GM18861 (cell line): Measurements from ENCODE around the gene PIGQ.

Source experiments
- ATAC-seq: cut with Tn5 transposase; IDR thresholded peaks from one replicate; pipeline ENCODE4 v1.9.1; 2021; ENCODE audit not compliant: unreplicated experiment

PIGQ gene

DNA sequence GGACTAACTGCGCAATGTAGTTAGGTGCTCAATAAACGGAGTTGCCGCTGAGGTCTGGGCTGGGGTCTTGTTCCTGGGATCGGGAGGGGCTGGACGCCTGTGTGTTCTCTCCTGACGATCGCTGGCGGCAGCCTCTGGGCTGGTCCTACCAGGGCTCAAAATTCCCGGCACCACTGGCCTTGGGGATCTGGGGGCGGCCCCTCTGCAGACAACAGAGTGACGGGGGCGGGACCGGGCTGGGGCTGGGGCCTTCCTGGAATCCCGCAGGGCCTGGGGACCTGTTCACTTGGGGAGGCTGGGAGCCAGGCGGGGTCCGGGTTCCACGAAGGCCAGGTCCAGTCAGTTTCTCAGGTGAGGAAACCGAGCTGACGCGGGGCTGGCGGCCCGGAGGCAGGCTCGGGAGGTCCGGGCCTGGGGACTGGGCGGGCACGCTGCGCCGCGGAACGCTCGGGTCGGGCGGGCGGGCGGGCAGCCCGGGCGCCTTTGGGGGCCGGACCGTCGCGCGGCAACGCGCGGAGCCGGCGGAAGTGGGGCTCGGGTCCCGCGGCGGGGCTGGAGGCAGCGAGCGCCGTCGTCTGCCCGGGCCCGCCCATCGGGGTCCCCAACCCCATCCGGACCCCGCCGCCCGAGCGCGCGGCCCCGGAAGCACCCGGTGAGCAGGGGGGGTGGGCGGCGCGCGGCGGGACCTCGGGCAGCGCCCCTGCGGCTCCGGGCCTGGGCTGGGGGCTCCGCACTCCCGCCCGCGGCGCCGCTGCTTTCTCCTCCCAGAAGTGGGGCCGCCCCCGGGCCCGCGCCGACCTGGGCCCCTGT is at the start of gene PIGQ:
PIGQ (plus strand) TSS at position 524 of the 810 bp plus-strand sequence. CDS start 4,107 bp downstream, outside the sequence.
- peak; percentile 58 for ATAC-seq

DNA sequence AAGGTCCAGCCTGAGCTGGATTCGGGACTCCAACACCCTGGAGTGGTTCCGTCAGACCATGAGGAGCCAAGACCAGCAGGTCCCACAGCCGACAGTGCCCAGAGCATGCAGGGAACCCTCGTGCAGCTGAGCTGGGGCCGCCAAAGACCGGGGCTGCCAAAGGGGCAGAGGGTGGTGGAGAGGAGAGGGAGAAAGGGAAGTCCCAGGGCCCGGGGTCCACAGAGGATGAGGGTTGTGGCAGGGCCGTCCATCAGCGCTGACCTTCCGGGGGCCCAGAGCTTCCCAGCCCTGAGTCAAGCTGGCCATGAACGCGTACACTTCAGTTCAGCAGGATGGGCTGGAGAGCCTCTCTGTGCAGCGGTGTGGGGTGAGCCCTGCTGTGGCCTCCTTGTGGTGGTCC is 48.9 kb upstream of the PIGQ start:
- ATAC-seq, result no peak

DNA sequence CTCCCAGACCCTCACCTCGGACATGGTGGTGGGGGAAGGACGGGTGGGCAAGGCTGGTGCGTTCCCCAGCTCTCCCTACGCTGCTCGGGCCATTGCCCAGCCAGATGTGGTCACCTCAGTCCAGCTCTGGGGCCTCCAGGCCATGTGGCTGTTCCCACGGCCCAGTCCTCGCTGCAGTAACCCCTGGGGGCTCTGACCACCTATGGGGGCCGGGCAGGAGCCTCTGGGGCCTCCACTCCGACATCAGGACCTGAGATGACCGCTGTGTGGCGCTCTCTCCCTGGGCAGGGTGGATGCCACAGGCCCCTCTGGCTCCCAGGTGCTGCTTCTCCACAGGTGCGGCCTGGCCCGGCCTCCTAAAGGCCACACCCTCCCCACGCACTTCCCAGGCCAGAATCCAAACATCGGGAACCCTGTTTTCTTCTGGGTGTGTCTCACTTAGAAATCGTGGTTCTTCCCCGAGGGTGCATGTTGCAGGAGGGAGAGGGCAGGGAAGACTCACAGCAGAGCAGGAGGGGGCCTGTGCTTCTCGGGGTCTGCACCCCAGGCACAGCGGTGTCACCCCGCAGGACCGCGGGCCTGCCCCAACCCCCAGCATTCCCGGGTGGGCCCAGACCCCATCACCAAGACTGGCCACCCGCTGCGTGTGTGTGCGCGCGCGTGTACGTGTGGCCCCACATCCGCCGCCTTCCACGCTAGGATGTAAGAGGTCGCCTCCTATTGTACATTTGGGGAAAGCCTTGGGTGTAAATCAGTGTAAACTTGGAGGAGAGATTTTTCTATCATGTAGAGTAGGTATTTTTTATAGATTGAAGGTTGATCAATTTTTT is 48.2 kb upstream of the PIGQ start:
- ATAC-seq, result no peak

DNA sequence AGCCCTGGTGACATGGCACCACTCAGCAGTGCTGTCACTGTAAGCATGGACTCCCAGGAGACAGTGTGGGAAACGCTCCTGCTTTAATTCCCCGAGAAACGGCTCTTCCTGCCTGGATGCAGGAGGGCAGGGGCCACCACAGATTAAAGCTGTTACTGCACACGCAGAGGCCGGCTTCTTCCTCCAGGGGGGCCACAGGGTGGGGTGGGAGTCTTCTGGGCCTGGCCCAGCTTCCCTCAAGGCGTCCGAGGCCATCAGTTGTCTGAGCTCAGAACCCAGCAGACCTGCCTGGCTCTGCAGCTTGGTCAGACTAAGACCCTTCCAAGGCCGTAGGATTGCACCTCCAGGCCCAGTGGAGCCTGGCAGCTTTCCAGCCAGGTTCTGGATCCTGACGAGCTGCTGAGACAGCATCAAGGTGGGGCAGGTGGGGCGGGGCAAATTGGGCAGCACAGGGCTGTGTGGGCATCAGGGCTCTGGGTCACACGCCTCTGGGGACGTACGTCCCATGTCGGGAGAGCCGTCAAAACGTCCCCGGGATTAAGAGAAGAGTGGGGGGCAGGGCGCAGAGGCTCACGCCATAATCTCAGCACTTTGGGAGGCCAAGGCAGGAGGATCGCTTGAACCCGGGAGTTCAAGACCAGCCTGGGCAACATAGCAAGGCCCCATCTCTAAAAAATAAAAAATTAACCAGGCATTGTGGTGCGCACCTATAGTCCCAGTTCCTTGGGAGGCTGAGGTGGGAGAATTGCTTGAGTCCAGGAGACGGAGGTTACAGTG is 47.3 kb upstream of the PIGQ start:
- no peak for ATAC-seq

DNA sequence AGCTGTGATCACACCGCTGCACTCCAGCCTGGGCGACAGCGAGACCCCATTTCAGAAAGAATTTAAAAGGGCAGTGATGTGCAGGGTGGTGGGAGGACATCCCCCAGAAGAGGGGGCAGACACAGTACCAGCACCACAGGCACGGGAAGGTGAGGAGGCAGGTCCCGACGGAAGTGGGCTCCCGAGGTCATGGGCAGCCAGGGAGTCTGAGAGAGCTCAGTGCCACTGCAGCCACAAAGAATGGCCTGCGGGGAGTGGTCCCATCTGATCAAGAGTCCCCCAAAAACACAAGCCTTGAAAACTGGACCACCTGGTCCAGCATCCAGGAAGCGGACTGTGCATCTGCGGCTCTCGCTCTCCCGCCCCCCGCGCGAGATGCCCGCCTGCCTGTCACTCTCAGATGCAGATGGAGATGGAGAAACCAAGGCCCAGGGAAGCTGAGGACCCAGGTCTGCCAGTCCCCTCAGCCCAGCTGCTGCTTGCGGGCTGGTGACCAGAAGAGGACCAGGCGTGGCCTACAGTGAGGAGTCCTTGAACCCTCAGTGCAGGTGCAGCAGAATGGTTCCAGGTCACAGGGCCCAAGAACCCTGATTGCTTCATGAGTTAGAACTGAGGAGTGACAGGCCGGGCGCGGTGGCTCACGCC is 46.5 kb upstream of the PIGQ start:
- ATAC-seq, result no peak

DNA sequence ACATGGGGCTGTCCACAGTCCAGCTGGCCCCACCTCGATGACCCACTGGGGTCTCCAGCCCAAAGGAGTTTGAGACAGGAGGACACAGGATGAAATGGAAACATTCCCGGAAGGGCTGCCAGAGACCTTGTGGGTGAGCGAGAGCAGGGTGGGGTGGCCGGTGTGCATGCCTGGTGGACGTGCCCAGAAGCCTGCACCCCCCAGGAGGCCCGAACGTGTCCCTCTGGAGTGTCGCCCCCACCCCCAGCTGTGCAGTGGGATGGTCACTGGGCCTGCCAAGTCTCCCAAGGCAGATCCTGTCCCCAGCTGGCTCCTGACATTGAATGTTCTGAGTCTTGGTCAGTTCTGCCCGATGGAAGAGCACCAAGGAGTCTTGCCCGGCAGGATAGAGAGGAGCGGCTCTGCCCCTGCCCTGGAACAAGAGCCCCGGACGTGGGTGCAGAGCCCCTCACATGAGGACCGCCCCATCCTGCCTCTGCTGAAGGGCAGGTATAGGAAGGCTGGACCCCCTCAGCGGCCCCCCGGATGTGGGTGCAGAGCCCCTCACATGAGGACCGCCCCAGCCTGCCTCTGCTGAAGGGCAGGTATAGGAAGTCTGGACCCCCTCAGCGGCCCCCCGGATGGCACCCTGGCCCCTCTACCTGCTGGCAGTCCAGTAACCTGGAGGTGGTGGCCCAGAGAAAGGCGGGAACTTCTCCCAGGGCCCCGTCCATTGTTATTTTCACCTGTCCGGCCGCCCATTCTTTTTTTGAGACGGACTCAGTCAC is 45.3 kb upstream of the PIGQ start:
- no peak for ATAC-seq

DNA sequence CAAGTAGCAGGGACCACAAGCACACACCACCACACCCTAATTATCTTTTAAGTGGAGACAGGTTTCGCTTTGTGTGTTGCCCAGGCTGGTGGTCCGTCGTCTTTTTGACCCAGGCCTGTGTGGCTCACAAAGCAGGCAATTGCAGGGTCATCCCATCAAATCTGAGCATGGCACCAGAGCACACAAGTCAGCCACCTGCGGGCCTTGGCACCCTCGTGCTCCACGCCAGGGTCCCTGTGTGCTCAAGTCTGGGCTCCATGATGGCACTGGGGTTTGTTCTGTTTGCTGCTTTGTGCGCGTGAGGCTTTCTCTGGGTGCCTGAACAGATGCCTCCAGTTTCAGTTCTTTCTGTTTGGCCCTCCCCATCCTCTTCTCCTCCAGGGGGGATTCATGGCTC is 44.6 kb upstream of the PIGQ start:
- no peak for ATAC-seq

DNA sequence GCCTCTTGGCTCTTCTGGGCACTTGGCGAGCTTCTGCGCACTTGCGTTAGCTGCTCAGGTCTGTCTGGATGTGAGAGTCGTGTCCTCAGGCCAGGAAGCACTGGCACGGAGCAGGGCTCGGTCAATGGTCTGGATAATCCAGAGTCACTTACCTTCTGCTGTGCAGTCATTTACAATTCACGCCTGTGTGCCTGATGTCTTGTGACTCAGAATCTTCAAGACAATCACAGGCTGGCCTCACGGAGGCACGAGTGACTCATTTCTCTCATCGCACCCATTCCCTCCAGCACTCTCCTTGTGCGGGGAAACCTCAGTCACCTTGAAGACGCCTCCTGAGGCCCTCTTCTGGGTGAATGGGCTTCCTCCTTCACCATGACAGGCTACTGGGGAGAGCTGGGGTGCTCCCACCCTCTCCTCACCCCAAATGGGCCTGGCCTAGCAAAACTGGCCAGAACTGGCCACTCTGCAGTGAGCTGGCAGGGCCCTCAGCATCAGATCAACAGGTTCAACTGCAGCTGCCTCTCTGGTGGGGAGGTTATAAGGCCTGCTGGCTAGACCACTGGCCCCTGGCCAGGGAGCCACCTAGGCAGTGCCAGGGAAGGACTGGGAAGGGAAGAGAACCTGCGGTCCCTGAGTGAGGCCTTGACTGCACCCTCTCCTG is 44.1 kb upstream of the PIGQ start:
- no peak for ATAC-seq

DNA sequence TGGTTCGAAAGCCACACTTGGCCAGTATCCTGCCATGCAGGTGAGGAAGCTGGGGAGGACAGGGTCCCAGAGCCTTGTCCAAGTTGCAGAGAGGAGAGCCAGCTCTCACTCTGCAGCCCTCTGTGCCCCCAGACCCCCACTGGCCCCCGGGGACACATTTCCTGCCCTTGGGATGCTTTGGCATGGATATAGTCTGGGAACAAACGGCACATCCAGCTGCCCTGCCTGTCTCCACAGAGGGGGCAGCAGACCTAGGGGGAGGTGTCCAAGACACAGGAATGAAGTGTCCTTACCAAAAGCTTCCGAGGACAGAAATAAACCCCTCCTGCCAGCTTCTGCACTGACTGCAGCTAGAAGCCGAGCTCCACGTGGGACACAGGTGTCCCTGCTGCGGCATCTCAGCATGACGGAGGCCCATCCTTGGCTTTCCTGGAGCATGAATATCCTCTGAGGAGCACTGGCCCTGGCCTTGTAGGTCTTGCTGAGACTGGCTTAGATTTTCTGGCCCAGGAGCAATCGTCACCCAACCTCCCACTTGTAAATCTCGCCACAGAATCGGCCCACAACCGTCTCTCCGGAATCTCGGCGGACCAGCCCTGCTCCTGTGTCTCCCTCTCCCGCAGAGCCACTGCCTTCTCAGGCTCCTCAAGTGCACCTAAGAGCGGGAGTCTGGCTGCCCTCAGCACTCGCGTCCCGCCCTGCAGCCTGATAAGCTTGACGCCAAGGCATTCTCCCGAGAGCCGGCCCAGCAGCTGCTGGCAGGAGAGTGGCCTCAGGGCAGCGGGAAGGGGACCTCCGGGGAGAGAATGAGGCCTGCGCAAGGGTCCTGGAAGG is 43.4 kb upstream of the PIGQ start:
- no peak for ATAC-seq

DNA sequence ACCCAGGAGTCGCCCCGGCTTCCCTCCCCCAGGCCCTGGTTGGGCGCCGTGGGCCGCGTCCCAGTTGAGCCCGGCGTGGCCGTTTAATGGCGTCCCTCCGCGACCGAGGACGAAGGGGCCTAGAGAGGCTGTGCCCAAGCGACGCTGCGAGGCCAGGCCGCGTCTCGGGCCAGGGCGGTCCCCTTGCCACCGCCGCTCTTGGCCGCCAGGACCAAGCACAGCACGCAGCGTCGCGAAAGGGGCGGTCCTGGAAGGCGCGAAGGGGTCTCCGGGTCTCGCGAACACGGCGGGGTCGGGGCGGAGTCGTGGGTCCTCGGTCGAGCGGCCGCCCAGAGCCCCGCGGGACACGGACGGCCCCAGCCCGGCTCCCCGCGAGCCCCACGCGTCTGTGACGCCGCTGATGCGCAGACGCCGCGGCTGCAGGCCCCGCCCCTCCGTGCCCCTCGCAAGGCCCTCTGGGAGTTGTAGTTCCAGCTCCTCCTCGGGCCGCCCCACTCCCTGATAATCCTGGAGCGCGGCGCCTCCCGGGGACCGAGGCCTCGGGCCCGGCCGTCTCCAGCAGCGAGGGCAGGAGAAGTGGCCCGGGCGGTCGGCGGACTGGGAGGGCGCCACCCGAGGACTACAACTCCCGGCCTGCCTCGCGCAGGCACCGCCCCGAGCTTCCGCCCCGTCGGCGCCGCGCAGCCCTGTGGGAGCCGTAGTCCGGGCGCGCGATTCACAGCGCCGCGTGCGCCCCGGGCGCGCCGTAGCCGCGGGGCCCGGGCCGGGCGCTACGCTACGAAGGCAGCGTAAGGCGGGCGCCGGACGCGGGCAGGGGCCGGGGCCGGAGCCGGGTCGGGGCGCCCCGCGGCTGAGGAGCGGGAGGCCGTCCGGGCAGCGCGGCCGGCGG is 42.5 kb upstream of the PIGQ start, which contains the start of gene CAPN15:
CAPN15 (plus strand) TSS at position 698 of the 889 bp plus-strand sequence. CDS start 19,127 bp downstream, outside the sequence.
- ATAC-seq, result peak; percentile 52

DNA sequence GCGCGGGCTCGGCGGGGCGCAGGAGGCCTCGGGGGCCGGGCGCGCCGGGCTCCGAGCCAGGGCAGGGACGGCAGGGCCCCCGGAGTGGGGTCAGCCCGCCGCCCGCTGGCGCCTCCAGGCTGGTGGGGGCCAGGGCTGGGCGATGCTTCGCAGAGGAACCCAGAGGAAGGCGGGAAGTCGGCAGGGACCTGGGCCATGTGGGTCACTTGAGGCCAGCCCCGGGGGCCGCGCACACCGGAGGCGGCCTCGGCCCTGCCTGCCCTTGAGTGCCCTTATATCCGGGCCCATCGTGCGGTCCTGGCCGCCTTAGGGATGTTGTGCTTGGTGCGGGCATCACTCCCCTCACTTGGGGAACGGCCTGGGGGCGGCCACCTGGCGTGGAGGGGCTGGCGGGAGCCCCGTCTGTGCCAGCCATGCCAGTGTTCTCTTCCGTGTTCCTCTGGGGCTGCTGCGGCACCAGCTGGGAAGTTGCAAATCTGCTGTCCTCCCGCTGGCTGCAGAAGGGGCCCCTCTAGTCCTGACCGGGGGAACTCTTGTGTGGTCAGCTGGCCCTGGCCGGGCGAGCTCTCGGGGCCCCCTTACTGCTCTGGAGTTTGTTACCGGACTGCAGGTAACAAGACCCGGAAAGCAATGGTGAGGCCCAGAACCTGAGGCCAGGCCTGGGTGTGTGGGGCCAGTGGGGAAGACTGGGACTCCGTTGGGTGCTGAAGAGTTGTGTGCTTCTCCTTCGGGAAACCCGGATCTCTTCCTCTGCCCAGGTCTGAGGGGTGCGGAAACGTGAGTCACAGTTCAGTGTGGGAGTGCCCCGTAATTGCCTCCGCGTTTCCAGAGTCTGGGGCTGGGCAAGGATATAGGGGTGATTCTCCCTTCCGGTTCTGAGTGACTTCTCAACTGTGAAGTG is 41.4 kb upstream of the PIGQ start:
- ATAC-seq, result peak; percentile 14

DNA sequence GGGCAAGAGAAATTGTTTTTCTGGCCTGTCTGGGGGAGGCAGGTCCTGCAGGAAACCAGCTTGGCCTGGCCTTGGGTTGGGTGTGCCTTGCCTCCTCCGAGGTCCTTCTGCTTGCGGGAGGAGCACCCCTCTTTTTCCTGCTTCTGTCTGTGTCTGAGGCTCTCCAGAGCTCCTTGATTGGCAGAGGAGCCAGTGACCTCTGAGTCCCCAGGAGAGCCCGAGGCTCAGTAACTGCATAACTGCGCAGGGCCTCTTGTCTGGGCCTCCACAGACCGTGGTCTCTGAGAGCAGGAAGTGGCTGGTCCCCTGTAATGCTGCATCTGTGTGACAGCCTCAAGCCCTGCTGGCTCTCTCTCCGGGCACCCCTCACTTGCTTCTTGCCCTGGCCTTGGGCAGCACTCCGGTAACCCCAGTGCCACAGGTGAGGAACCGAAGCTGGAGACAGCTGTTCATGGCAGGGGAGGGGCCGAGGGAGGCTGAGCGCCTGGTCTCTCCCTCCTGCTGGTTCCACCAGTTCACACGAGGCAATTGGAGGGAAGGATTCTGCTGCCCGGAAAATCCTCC is 40.7 kb upstream of the PIGQ start:
- no peak for ATAC-seq

DNA sequence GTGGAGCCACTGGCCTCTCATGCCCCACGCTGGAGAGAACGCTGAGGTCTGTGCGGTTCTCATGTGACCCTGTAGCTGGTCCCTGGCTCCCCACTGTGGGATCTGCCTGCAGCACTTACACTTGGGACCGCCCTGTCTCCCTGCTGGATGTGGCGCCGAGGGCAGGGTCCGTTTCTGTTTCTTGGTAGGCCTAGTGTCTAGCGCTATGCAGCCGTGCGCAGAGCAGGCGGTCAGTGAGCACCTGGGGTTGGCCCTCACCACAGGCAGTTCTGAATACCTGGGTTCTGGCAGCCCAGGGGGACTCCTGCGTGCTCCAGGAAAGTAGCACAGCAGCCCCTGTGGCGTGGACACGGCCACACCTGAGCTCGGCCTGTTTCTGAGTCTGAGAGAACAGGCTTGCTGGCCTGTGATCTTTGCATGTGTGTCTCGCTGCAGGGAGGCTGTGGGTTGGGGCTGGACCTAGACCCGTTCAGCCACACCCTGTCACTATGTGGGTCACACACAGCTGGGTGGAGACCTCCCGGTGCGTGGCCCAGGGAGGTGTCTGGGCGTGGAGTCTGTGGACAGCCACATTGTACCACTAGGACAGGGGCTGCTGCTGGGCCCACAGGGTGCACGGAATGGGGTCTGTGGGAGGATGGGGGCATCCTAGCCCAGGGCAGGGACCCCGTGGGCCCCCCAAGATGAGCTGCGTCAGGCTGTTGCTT is 39.5 kb upstream of the PIGQ start:
- ATAC-seq, result no peak

DNA sequence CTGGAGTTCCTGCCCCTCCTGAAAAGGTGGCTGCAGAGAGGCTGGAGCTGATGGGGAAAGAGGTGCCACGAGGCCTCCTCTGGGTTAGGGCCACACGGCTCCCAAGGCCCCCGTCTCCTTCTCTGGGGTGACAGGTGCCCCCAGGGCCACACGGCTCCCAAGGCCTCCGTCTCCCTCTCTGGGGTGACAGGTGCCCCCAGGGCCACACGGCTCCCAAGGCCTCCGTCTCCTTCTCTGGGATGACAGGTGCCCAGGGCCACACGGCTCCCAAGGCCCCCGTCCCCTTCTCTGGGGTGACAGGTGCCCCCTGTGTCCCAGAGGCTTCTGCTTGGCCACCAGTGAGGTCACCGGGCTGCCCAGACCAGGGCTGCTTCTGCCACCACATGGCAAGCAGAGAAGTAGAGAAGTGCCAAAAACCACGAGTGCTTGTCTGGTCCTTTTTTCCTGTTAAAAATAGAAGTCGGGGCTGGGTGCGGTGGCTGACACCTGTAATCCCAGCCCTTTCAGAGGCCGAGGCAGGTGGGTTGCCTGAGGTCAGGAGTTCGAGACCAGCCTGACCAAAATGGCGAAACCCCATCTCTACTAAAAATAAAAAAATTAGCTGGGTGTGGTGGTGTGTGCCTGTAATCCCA is 38.2 kb upstream of the PIGQ start:
- ATAC-seq, result no peak
